T-helper 2 cell (primary cell): ENCODE results near the gene TPM1.
A peak's percentile ranks its signal among the peaks of the same experiment; 100 is the strongest.

Source experiments
- DNase-seq, 5 experiments: peaks; one replicate each; pipeline versions ENCODE4 v3.0.0 to v3.0.0-alpha.2; 2012 to 2022

The TPM1 gene

DNA sequence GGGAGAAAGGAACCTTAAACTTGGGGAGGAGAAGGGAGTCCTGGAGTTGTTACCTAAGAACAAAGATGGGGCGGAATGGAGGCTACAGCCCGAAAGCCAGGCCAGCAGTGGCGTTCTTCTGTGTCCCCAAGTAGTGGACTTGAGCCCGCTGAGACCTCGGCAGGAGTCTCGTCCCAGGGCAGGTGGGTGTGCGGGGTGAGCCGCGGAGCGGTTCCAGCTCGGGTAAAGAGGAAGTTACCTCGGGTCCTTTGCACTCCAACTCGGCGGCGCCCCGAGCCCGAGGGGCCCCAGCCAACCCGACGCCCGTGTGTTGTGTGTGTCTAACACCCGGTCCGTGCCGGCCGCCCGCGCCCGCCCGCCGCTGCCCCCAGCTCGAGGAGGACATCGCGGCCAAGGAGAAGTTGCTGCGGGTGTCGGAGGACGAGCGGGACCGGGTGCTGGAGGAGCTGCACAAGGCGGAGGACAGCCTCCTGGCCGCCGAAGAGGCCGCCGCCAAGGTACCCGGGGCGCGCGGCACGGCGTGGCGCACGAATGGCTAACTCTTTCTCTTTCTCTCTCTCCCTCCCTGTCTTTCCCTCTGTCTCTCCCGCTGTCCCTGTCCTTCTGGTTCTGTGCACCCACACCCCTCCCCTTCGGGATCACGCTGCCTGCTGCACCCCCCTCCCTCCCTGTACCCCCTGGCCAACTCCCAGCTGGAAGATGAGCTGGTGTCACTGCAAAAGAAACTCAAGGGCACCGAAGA is 959 bp downstream of the TPM1 start:
- DNase-seq: peak in 1 of 5 experiments; percentile 12

DNA sequence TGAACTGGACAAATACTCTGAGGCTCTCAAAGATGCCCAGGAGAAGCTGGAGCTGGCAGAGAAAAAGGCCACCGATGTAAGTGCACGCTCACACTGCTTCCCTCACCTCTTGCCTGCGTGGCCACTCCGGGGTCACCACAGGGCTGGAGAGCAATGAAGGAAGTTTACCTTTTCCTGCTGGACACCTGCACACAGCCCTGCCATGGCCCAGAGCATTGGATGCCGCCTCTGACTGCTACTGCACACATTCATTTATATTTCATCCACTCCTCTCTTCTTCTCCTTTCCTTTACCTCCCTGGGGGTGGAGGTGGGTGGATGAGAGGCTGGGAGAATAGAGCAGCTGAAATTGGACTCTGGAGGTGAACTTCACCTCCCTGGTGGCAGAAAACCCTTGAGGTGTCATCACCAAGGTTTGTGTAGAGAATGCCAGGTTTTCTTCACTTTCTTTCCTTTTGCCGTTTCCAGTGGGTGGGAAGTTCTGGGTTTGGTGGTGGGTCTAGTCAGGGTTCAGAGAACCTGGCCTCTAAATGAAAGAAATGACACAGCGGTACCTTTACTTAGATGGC is 1.6 kb downstream of the TPM1 start:
- DNase-seq: no peak

DNA sequence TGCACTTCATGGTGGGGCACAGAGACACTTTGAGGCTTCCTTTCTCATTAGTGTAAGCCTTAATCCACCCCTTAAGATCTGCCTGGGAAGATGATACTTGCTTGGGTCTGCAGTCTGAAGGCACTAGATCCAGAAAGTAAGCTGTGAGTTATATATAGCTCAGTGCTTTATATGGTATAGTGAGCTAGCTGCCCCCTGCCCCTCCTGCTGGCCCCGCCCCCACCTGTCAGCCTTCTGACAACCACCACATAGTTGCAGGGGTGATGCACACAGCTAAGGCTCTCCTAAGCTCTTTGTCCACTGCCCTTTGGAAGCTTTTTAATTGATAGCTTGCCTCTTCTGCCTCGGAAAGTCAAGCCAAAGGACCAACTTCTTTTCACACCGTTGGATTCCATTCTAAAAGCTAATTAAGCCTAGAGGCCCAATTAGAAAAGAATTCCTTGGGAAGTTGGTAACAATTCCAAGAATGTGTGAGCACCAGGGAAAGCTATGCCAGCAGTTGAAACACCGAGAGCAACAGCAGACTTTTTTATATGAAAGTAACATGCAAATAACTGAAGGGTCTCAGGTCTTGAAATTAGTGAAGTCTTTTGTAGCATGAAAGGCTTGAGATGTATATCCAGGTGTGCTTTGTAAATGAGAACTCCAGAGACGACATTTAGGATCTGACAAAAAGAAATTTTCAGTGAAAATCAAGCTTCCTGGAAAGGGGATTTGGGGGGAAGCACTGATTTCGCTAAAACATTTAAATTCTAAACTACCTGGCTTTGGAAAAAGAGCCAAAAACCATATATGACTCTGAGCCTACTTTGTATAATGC is 2.3 kb downstream of the TPM1 start:
- no peak for DNase-seq

DNA sequence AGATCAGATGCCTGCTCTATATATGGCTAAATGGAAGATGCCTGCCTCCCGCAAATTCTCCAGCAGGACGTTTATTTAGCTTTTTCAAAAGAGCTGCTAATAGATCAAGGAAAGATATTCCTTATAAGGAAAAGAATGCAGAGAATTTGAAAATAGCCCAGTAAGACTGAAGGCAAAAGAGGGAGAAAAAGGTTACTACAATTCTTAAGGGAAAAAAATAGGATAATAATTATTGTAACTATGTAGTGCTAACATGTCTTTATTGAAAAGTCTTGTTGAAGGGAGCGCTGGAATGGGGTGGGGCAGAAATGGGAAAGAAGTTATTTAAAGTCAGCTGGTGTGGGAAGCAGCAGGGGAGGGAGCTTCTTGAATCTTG is 2.9 kb downstream of the TPM1 start:
- DNase-seq: no peak

DNA sequence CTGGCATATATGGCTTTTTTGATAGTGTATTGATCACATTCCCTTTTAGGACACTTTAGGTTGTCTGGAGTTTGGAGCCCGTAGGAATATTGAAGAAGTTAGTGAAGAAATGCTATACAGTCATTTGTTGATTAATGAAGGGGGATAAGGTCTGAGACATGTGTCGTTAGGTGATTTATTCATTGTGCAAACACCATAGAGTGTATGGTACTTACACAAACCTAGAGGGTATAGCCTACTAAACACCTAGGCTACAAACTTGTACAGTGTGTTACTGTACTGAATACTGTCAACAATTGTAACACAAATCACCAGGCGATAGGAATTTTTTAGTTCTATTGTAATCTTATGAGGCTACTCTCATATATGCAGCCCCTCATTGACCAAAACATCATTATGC is 3.3 kb downstream of the TPM1 start:
- DNase-seq: no peak

DNA sequence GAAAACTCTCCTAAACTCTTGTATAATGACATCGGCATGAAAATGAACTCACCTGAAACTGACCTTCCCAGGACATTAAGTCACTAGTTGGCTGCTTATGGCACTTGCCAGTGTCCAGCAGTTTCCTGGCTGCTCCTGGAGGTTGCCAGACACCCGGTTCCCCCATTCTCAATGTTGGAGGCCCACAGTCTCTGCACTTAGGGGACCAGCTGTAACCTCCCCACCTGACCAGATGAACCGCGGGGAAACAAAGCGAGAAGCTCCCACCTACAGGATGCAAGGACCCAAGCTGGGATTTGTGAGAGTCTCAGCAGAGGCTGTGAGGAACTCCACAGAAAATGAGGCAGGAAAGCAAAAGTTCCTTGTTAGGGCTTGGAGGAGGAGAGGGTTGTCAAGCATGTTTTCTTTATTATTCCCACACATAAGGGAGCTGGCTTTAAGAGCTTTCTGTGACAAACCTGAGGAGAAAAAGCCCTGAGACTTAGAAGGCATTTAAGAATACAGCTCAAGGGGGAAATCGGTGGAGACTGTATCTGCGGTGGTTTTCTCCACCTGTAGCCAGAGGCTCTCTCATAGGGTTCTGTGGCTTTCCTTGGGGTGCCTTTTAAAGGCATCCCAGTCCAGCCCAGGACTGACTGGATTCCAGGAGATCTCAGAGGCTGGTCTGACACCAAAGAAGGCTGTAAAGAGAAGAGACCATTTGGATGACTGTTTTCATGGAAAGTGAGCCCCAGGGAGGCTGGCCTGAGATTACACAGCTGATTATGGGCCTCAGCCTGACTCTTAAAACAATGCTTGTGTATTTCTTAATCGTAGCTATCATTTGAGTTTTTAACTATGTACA is 4.6 kb downstream of the TPM1 start:
- DNase-seq: no peak

DNA sequence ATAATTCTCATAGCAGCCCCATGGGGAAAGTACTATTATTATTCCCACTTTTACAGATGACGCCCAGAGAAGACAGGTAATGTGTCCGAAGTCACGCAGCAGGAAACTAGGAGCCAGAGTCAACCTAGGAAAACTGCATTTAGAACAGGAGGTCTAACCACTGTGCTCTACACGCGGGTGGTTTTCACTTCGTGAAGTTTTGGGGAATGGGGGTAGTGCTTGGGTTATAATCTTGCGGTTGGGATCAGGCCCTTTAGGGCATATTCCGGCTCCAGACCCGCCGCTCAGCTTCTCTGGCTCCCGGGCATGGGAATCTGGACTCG is 5.2 kb downstream of the TPM1 start:
- no peak for DNase-seq

DNA sequence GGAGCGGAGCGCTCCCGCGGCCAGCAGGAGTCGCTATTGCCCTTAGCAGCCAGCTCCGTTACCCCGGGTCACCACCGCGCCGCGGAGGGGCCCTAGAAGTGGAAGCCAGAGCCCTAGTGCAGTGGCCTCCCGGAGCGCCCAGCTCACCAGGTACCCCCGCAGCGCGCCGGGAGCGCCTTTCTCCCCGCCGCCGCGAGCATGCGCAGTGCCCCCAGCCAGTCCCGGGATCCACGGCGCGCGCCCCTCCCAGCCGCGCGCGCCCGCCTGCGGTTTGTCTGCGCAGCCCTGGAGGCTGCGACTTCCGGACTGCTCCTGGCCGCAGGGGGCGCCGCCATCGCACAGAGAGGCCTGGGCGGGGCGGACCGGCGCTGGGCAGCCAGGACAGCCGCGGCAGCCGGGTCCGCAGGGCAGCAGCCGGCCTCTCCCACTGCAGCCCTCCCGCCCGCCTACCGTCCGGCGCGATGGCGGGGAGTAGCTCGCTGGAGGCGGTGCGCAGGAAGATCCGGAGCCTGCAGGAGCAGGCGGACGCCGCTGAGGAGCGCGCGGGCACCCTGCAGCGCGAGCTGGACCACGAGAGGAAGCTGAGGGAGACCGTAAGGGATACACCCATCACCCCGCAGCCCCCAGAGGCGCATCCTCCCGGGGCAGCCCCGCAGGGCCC is 5.7 kb downstream of the TPM1 start:
- peak; percentile 72 to 86 (median 78) for DNase-seq

DNA sequence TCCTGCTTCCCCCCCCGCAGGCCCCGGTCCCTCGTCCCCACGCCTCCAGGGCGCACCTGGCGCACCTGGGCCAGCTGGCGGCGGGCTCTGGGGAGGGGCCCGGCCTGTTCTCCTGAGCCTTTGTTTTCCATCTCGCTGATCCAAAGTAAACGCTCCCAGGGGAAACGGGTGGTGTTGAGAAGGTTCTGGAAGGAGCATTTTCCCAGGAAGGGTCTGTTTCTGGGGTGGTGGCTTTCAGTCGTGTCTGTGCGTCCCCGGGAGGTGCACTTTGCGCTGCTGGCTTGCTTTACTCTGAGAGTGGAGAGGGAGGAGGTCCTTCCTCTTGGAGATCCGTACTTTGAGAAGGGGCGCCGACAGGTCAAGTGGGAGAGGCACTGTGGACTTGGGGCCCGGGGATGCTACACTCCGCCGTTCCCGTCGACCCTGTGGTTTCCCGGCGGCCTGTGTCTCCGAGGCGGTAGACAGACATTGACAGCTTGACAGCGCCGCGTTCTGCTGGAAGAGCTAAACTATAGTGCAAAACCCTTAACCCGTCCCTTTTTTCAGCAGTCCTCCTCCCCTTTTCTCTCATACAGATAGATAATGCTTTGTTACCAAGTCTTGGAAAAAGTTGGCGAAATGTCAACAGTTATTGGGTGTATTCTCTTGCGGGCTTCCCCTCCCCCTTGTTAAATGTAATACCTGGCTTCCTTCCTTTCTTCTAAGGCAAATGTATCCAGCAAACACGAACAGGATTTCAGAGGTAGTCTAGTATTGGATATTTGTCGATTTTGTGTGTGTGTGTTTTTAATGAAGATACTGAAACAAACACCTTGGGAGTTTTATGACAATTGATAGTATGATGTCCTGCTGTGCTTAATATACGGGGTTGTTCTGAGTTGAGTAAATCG is 6.5 kb downstream of the TPM1 start:
- peak in 3 of 5 experiments; percentile 7 to 46 (median 10) for DNase-seq

DNA sequence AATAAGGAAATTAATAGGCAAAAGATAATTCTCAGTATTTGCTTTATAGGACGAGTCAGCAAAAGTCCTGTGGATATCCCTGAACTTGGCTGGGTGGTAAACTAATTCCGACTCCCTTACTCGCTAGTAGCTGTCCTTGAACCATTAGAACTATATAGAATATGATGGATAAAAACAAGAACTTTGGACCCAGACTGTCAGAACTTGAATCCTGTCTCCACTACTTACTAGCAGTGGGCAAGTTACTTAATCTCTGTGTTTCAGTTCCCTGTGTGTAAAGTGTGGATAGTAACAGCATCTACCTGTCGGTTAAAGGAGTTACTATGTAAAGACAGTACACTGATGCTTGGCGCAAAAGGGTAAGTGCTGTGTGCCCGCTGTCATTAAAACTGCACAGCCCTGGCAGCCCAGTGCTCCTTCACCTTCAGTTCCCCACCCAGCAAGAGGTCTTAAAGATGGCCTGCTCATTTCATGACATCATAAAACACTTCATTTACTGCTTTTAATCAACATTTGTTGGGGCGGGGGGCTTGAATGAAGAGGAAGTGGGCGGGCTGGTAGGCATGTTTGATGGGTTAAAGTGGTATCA is 7.3 kb downstream of the TPM1 start:
- DNase-seq: no peak

DNA sequence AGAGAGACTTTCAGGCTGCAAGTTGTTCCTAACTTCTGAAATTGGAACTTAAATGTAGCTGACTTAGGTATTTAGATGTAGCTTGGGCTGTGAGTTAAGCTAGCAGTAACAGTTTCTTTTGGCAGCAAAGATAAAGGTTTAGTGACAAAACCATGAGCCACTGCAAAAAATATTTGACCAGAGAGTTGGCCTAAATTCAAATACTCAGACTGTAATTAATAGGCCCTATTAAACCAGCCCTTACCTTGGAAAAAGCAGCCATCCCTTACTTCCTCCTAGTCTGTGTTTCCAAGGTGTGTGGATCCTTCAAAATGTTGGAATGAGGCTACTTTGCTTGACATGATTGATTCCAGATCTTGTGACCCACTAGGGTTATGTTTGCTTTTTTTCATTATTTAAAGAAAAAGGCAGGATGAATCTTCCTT is 8.2 kb downstream of the TPM1 start:
- DNase-seq: no peak

DNA sequence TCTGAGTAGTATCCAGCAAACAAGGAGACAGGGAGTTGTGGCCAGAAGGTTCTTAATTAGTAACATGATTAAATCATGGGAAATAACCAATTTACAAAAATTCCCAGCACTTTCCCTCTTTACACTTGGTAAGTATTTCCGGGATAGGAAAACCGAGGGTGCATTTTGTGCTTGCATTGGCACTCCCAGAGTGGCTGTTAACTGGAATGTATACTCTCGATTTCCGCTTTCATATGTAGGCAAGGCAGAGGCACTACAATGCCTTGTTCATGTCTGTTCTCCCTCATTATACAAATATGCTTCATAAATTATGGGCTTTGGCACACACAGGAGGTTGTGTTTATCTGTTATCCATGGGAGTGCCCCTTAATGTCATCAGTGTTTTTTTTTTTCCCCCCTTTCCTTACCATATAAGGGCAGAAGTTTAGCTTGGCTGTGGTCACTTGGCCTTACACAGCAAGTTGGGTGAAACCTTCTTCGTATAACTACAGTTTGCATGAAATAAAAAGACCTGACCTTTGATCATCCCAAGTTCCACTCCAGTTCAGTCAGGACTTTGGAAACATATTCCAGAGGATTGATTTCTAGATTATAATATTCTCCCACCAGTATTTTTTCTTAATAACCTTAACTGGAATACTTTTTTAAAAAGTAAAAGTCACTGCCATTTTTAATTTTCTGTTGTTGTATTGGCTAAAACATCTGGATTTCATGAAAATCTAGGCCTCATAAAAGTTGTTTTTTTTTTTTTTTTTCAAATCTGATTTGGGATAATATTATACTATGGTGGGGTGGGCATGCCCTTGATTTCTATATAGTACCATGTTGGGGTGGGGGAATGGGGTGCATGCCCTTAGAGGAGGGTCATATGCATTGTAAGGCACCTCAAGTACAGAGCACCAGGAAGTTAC is 8.9 kb downstream of the TPM1 start:
- DNase-seq: no peak

DNA sequence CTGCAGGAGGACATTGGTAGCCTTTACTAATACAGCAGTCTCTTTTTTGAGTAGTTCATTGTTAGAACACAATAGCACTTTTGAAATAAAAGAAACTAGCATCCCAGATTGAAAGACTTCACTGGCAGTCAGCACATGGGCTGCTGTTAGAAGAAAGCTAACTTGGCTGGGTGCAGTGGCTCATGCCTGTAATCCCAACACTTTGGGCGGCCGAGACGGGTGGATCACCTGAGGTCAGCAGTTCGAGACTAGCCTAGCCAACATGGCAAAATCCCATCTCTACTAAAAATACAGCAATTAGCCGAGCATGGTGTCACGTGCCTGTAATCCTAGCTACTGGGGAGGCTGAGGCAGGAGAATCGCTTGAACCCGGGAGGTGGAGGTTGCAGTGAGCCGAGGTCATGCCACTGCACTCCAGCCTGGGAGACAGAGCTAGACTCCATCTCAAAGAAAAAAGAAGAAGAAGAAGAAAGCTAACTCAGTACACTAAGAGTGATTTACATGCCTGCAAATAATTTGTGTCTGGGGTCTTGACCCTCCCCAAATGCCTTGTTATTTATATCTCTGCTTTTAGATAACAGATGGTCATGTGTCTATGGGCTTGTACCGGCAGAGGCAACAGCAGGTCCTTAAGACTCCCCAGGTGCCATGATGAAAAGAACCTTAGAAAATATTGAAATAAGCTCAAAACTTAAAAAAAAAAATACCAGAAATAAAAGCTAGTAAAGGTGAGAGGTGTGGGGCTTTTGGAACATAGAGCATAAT is 9.7 kb downstream of the TPM1 start:
- no peak for DNase-seq

DNA sequence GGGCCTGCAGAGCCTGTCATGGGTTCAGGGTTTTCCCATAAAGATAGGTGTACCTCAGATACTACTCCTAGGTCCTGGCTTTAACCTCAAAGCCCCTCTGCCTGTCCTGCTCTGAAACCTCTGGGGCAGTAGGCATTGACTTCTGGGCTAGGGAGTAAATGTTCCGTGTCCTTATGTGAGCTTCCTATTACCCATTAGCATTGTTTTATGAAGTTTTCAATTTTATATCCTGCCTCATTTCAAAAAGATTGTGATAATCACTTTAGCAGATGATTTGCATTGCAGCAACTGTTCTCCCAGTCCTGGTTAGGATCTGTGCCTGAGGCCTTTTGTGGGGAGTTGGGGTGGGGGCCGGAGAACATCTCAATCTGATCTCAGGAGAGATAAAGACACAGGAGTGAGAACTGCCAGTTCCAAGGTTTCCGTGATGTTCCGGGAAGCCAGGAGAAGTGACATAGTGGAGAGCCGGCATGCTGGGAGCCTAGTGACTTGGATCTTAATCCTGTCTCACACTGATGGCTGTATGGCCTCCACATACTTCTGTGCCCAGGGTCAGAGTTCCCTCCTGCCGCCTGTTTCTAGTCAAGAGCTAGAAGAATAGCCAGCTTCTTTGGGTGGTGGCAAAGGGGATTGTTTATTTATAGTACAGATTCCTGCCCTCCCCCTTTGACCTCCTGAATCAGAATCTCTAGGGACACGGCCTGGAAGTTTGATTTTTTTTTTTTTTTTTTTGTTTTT is 10.6 kb downstream of the TPM1 start:
- DNase-seq: no peak

DNA sequence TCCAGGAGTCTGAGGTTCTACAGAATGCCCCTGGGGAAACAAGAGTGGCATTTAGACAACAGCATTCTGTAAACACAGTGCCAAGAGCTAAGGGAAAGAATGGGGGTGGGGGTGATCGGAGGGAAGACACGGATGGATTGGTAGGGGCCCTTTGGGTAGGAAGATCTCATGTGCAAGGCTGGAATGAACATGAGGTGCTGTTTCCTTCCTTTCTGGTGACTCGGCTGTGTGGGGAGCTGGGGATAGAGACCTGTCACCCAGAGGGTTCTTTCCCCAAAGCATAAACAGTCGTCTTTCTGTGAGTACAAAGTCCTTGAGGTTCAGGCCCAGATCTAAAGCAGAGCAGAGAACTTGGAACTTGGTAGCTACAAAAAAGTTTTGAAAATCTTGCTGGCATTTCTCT is 11.7 kb downstream of the TPM1 start:
- DNase-seq: no peak

DNA sequence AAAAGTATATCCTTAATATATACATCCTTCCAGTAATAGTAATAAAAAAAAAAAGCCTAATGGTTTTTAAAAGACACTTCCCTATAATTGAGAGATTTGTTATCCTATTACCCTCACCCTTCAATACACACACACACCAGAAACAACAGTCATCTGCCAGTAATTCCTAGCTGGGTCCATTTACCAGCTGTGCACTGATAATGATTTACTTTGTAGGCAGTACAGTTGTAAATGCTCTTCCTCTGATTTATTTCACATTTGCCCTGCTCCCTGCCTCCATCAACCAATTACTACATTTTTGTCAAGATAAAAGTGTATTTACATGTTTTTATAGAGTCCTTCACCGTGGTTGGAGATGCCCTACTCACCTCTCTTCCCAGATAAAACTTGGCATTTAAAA is 12.4 kb downstream of the TPM1 start:
- no peak for DNase-seq

DNA sequence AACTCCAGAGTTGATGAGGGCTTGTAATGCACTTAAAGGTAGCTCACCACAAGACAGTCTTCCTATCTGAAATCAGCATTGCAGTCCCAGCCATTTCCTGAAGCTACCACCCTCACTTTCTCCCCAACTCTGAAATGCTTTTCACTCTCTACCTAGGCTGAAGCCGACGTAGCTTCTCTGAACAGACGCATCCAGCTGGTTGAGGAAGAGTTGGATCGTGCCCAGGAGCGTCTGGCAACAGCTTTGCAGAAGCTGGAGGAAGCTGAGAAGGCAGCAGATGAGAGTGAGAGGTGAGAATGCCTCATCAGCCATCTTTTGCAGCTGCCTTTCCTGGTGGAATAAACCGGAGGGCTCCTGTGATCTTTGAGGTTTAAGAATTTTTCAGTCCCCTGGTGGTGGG is 14.3 kb downstream of the TPM1 start:
- no peak for DNase-seq
